ENCODE measurements around the gene TPPP.

The TPPP gene

DNA sequence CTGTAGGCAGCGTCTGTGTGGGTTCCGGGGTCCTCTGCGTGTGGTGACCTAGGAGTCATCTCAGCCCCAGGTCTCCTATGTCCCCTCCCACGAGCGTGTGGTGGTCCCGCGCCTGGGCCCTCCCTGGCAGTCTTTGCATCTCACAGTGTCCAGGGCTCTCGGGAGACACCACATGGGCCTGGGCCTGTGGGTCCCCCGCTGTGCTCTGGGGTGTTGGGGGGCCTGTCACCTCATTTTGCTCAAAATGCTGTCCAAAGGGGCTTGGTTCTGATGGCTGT is 54.0 kb downstream of the TPPP start:
- TF ChIP-seq EZH2phosphoT487 (IDR thresholded peaks at IDR 0.05; ENCODE audit: borderline replicate concordance, low read length) = no peak
- TF ChIP-seq, protein P1, sequence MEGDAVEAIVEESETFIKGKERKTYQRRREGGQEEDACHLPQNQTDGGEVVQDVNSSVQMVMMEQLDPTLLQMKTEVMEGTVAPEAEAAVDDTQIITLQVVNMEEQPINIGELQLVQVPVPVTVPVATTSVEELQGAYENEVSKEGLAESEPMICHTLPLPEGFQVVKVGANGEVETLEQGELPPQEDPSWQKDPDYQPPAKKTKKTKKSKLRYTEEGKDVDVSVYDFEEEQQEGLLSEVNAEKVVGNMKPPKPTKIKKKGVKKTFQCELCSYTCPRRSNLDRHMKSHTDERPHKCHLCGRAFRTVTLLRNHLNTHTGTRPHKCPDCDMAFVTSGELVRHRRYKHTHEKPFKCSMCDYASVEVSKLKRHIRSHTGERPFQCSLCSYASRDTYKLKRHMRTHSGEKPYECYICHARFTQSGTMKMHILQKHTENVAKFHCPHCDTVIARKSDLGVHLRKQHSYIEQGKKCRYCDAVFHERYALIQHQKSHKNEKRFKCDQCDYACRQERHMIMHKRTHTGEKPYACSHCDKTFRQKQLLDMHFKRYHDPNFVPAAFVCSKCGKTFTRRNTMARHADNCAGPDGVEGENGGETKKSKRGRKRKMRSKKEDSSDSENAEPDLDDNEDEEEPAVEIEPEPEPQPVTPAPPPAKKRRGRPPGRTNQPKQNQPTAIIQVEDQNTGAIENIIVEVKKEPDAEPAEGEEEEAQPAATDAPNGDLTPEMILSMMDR (IDR thresholded peaks at IDR 0.05; ENCODE audit: low read depth, low read length, poor library complexity, severe bottlenecking) = no peak
- Histone ChIP-seq H3F3A (ENCODE audit: control insufficient read depth, insufficient read depth) (no peaks in the 10 kb centered on the region), H3K36me3 (ENCODE audit: control insufficient read depth, low read length) (peaks cover 84% of the 10 kb centered on the region), H3K4me3 (ENCODE audit: low read length) (no peak overlapping the region), H3K9me2 (replicated peaks; ENCODE audit: control insufficient read depth, low read length) (no peaks in the 10 kb centered on the region), H3K27ac (ENCODE audit: low read depth, low read length) (no peak overlapping the region), H3K79me2 (ENCODE audit: control insufficient read depth, low read length) (no peaks in the 10 kb centered on the region), H3K4me1 (ENCODE audit: control insufficient read depth, low read length) (peaks cover 12% of the 10 kb centered on the region), H4K20me1 (ENCODE audit: control insufficient read depth, insufficient read depth, low read depth, low read length) (no peaks in the 10 kb centered on the region), H3K9me3 (ENCODE audit: control insufficient read depth, insufficient read depth, low read length) (no peaks in the 10 kb centered on the region), H3K4me2 (ENCODE audit: low read length) (no peak overlapping the region), H3K27me3 (ENCODE audit: control insufficient read depth, low read length) (no peaks in the 10 kb centered on the region)

GRCh38 chr5:638501-639252 is 54.5 kb downstream of the TPPP start:
- Histone ChIP-seq H3K36me3 (ENCODE audit: control insufficient read depth, low read length) (peaks cover 83% of the 10 kb centered on the region), H3K79me2 (ENCODE audit: control insufficient read depth, low read length) (no peaks in the 10 kb centered on the region), H3K4me1 (ENCODE audit: control insufficient read depth, low read length) (peaks cover 6% of the 10 kb centered on the region), H3K27ac (ENCODE audit: low read depth, low read length) (no peak overlapping the region), H3F3A (ENCODE audit: control insufficient read depth, insufficient read depth) (no peaks in the 10 kb centered on the region; the same call in 1 of the 2 replicates), H4K20me1 (ENCODE audit: control insufficient read depth, insufficient read depth, low read depth, low read length) (no peaks in the 10 kb centered on the region), H3K4me2 (ENCODE audit: low read length) (no peak overlapping the region), H3K4me3 (ENCODE audit: low read length) (no peak overlapping the region), H3K9me2 (replicated peaks; ENCODE audit: control insufficient read depth, low read length) (no peaks in the 10 kb centered on the region), H3K27me3 (ENCODE audit: control insufficient read depth, low read length) (no peaks in the 10 kb centered on the region), H3K9me3 (ENCODE audit: control insufficient read depth, insufficient read depth, low read length) (no peaks in the 10 kb centered on the region)
- no peak for TF ChIP-seq EZH2phosphoT487 (IDR thresholded peaks at IDR 0.05; ENCODE audit: borderline replicate concordance, low read length)
- TF ChIP-seq, protein P1 (IDR thresholded peaks at IDR 0.05; ENCODE audit: low read depth, low read length, poor library complexity, severe bottlenecking) = no peak

DNA sequence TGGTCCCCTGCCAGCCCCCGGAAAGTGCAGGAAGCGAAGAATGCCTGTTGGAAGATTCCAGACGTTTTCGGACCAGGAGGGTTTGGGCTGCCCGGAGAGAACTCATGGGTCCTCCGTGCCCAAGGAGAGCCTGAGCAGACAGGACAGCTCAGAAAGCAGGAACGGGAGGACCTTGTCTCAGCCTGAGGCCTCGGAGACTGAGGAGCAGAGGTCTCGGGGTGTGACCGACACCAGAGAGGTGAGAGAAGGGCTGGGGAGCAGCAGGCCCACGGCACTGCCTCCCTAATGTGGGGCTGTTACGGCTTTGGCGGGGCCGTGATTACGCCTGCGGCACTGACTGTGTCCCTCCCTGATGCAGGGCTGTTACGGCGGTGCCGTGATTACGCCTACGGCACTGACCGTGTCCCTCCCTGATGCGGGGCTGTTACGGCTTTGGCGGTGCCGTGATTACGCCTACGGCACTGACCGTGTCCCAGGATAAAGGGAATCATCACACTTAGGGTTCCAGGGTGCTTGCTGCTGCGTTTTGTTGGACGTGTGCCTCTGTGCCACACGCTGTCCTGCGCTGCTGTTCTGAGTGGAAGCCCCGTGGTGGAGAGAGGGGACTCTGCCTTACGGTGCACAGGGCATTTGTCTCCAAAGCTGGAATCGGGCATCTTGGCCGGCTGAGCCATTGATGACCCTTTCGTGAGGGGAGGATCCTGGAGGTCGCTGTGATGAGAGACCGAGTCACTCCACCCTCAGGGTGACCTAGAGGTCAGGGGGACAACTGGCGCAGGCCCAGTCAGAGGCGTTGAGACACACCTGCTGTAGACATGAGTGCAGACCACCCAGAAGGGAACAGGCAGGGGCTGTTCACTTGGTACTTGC is 55.3 kb downstream of the TPPP start:
- Histone ChIP-seq H3K36me3 (ENCODE audit: control insufficient read depth, low read length) (peaks cover 80% of the 10 kb centered on the region), H4K20me1 (ENCODE audit: control insufficient read depth, insufficient read depth, low read depth, low read length) (no peaks in the 10 kb centered on the region), H3K4me1 (ENCODE audit: control insufficient read depth, low read length) (no peaks in the 10 kb centered on the region)

More for the DNA sequence above, 55.3 kb downstream of the TPPP start:
- Histone ChIP-seq H3K79me2 (ENCODE audit: control insufficient read depth, low read length) (no peaks in the 10 kb centered on the region), H3K4me3 (ENCODE audit: low read length) (no peak overlapping the region), H3K27ac (ENCODE audit: low read depth, low read length) (no peak overlapping the region), H3K27me3 (ENCODE audit: control insufficient read depth, low read length) (no peaks in the 10 kb centered on the region), H3K9me3 (ENCODE audit: control insufficient read depth, insufficient read depth, low read length) (no peaks in the 10 kb centered on the region), H3K9me2 (replicated peaks; ENCODE audit: control insufficient read depth, low read length) (no peaks in the 10 kb centered on the region), H3F3A (ENCODE audit: control insufficient read depth, insufficient read depth) (no peaks in the 10 kb centered on the region; the same call in 1 of the 2 replicates), H3K4me2 (ENCODE audit: low read length) (no peak overlapping the region)
- TF ChIP-seq, protein P1 (IDR thresholded peaks at IDR 0.05; ENCODE audit: low read depth, low read length, poor library complexity, severe bottlenecking) = no peak
- TF ChIP-seq EZH2phosphoT487 (IDR thresholded peaks at IDR 0.05; ENCODE audit: borderline replicate concordance, low read length) = no peak

Data from DOHH2 (cell line).